H54 (cell line): ENCODE data around the gene PMPCA.

Experiments
- DNase-seq: peaks from one replicate; pipeline ENCODE4 v3.0.0; 2011; ENCODE audit warnings: low spot score, mixed read lengths; ENCODE audit not compliant: insufficient read length
- FAIRE-seq: peaks from 3 replicates; lab custom pipeline; 2011; peaks lifted over from hg19 to GRCh38; lab: Jason Lieb, UNC
- POLR2A ChIP-seq: IDR thresholded peaks from 2 replicates; pipeline ENCODE4 v1.6.1; 2011; ENCODE audit warnings: low read depth, mild to moderate bottlenecking, low read length

The PMPCA gene

GRCh38 chr9:136379401-136379800, 31.1 kb upstream of the PMPCA start:
- DNase-seq, result no peak
- no peak for FAIRE-seq
- TF ChIP-seq POLR2A, result no peak

- FAIRE-seq (no peak), DNase-seq (no peak)
- no peak for TF ChIP-seq POLR2A
Observed at GRCh38 chr9:136379891-136380290, 30.6 kb upstream of the PMPCA start.

GRCh38 chr9:136380381-136380780, 30.1 kb upstream of the PMPCA start:
- no peak for FAIRE-seq

GRCh38 chr9:136381311-136381710, 29.1 kb upstream of the PMPCA start:
- TF ChIP-seq POLR2A, result no peak
- DNase-seq (no peak), FAIRE-seq (no peak)

More at GRCh38 chr9:136380381-136380780, 30.1 kb upstream of the PMPCA start:
- no peak for TF ChIP-seq POLR2A
- no peak for DNase-seq

- TF ChIP-seq POLR2A, result no peak
- FAIRE-seq, result no peak
- DNase-seq, result no peak
Observed at GRCh38 chr9:136381966-136382513, 28.4 kb upstream of the PMPCA start.

GRCh38 chr9:136383436-136383835, 27.0 kb upstream of the PMPCA start:
- no peak for TF ChIP-seq POLR2A
- FAIRE-seq, result no peak
- no peak for DNase-seq

GRCh38 chr9:136385015-136385414, 25.4 kb upstream of the PMPCA start:
- no peak for FAIRE-seq
- no peak for DNase-seq
- TF ChIP-seq POLR2A, result no peak

GRCh38 chr9:136386018-136386417, 24.4 kb upstream of the PMPCA start:
- DNase-seq, result no peak
- no peak for FAIRE-seq
- no peak for TF ChIP-seq POLR2A

GRCh38 chr9:136387217-136387616, 23.2 kb upstream of the PMPCA start:
- no peak for TF ChIP-seq POLR2A
- no peak for FAIRE-seq

GRCh38 chr9:136389396-136389795, 21.1 kb upstream of the PMPCA start:
- DNase-seq (no peak), FAIRE-seq (no peak)
- no peak for TF ChIP-seq POLR2A

More at GRCh38 chr9:136387217-136387616, 23.2 kb upstream of the PMPCA start:
- DNase-seq, result no peak

- no peak for FAIRE-seq
- no peak for DNase-seq
- no peak for TF ChIP-seq POLR2A
Observed at GRCh38 chr9:136391737-136392537, 18.5 kb upstream of the PMPCA start.

- TF ChIP-seq POLR2A, result no peak
- FAIRE-seq, result no peak
- DNase-seq, result no peak
Observed at GRCh38 chr9:136392538-136393449, 17.7 kb upstream of the PMPCA start.

GRCh38 chr9:136393531-136393930, 16.9 kb upstream of the PMPCA start:
- no peak for TF ChIP-seq POLR2A
- DNase-seq (no peak), FAIRE-seq (no peak)
